Measurements from ENCODE around the gene MAS1.
"Not testable (repeated sequence)": the region's sequence is repeated elsewhere in the genome, so short reads cannot be mapped to it uniquely, and the experiment has no call there.

MAS1 gene

DNA sequence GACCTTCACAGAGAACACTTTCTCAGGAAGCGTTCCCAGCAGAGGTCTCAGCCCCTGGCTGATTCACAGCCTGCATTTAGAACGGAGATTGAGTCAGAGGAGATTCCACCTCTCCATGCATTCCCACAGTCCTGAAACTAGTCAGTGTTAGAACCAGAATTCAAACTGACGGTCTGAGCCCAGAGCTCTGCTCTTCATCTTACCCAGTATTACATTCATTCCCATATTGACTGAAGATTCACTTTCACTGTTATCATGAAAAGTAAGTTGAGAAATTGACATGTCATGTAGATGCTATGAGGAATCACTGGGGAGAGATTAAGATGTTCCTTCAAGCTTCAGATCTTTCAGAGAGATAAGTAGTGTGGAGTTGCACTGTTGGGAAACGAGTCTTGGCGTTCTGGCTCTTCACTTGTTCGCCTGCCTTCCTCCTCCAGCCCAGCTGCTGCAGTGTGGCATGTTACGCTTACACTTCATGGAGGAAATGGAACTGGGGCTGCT lies 28.3 kb downstream of the MAS1 start:
- DNase-seq = no peak

DNA sequence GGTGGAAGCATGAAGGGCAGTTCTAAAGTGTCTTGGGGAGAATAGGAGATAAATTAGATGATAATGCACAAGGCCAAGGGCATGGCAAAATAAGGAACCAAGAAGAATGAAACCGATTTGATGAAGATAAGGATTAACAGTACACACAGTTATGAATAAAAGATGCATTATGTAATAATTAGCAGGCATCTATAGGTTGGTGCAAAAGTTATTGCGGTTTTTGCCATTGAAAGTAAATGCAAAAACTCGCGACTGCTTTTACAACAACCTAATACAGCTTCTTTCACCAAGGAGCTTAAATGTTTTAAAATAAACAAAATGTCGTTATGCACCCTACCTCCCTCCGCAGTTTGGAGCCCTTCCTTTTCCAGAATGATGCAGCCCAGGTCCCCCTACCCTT lies 29.0 kb downstream of the MAS1 start:
- no peak for DNase-seq

DNA sequence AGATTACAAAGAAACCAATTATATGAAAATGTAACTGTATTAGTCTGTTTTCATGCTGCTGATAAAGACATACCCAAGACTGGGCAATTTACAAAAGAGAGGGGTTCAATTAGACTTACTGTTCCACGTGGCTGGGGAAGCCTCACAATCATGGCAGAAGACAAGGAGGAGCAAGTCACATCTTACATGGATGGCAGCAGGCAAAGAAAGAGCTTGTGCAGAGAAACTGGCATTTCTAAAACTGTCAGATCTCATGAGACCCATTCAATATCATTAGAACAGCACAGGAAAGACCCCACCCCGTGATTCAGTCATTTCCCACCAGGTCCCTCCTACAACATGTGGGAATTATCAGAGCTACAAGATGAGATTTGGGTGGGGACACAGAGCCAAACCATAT lies 33.4 kb downstream of the MAS1 start:
- DNase-seq = not testable (repeated sequence)

GRCh38 chr6:159926542-159927203 lies 35.9 kb downstream of the MAS1 start:
- DNase-seq = no peak

DNA sequence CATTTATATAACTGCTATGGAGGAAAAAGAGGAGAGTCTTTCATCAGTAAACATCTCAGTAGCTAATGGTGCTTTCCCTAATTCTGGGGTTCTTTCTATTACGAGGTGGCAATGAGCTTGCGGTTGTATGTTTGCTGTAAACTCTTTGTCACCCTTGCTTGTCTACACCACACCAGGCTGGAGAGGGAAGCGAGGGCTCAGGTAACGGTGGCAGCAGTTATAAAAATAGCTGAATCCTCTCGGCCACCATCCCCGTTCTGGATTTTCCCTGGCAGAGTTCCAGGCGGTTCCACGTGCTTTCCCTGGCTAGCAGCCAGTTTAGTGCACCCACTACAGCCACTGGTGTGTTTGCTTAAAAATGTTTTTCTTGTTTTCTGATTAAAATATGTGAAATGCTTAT lies 39.0 kb downstream of the MAS1 start:
- DNase-seq = peak; percentile 51

DNA sequence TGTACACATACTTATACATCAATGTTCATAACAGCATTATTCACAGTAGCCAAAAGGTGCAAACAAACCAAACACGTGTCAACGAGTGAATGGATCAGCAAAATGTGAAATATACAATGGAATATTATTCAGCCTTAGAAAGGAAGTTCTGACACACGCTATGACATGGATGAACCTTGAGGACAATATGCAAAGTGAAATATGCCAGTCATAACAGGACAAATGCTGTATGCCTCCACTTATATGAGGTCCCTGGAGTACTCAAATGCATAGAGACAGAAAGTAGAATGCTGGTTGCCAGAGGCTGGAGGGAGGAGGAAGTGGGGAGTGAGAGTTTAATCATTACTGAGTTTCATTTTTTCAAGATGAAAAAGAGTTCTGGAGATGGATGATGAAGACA lies 40.3 kb downstream of the MAS1 start:
- DNase-seq = peak; percentile 90

DNA sequence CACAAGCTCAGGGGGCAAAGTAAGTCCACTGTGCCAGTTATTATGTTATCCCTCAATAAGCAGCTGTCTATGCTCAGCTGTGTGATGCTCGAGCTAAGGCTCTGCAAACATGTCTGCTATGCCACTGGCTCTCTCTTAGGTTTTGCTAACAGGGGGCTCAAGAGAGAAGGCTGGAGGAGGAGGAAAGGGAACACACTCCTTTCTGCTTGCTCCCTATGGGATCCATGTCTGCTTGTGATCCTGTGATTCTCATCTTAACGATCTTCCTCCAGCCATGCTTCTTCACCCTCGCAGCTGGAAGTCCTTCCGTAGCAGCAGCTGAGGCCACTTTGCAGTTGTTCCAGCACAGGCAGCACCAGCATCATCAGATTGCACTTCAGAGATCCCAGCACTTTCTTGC lies 41.1 kb downstream of the MAS1 start:
- no peak for DNase-seq

- no peak for DNase-seq
Observed at GRCh38 chr6:159933077-159933476, 42.3 kb downstream of the MAS1 start.

DNA sequence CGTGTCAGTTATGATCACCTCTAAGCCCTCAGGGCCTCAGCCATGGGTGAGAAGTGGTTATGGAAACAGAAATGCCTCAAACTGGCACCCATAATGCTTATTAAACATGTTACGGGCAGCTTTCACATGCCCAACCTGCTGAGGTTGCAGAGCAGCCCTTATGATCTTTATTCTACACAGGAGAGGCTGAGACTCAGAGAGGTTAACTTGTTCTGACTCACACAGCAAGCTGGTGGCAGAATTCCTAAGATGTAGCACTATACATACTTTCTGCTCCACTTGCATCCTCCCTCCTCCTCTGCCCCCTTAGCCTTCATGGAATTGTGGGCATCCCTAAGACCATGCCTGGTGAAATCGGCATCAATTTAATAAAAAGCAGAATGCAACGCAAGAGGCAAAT lies 43.4 kb downstream of the MAS1 start:
- no peak for DNase-seq

DNA sequence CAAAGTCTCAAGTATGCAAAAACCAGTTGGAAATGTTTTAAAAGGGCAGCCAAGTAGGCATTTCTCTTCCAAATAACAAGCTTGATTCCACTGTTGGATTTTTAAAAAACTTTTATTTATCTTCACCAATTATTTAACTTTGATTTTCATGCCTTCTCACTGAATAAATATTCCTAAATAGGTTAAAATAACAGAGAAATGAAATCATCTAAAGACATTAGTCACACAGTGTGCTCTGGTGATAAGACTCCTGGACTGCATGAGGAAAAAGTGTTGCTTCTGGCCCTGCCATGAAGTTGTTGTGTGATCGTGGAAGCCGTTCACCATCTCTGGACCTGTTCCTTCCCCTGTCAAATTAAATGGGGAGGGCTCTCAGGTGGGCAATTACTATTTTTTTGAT lies 44.3 kb downstream of the MAS1 start:
- no peak for DNase-seq

DNA sequence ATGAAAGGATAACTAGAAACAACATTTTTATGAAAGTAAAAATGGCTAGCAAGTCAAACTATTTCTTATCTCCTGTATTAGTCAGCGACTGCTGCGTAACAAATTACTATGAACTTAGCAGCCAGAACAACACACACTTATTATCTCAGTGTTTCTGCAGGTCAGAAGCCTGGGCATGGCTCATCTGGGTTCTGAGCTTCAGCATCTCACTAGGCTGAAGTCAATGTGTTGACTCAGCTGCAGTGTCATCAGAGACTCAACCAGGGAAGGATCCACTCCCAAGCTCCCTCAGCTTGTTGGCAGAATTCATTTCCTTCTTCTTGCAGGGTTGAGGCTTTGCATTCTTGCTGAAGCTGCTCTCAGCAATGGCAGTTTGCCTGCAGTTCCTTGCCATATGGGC lies 44.8 kb downstream of the MAS1 start:
- no peak for DNase-seq

DNA sequence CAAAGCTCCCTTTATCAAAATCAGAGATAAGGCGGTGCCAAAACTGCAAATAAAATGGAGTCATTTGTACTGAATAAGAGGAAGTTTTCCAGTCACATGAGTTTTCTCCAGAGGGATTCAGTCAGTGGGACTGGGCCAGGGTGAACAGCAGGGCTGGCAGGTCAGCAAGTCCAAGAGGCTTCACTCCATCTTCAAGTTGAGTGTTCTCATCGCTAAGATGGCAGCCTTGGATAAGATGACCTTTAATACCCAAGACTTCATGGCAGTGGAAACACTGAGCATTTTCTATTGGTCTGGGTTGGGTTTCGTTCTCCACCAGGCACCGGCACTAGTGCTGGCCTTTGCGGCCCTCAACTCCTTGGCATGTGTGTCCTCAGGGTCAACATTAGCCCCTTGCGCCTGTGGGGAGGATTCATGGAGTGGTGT lies 48.8 kb downstream of the MAS1 start:
- no peak for DNase-seq

All from activated CD4-positive, alpha-beta T cell treated with anti-CD3 and anti-CD28 coated beads, Interleukin-2, Interleukin-6, amounts not matched to agents 100 ng/mL and 50 ng/mL, durations not matched to agents 16 hours and 8 hours (primary cell).